ENCODE results near the gene BCL2L12. TPM values are rescaled to one million over a fixed set of nuclear protein-coding genes. Genes with fewer than 3 reads are reported as not detected.

BCL2L12 gene
- total RNA-seq, 4 donors from 2014 or later: 4.2 to 9.9 (median 6.0) TPM

DNA sequence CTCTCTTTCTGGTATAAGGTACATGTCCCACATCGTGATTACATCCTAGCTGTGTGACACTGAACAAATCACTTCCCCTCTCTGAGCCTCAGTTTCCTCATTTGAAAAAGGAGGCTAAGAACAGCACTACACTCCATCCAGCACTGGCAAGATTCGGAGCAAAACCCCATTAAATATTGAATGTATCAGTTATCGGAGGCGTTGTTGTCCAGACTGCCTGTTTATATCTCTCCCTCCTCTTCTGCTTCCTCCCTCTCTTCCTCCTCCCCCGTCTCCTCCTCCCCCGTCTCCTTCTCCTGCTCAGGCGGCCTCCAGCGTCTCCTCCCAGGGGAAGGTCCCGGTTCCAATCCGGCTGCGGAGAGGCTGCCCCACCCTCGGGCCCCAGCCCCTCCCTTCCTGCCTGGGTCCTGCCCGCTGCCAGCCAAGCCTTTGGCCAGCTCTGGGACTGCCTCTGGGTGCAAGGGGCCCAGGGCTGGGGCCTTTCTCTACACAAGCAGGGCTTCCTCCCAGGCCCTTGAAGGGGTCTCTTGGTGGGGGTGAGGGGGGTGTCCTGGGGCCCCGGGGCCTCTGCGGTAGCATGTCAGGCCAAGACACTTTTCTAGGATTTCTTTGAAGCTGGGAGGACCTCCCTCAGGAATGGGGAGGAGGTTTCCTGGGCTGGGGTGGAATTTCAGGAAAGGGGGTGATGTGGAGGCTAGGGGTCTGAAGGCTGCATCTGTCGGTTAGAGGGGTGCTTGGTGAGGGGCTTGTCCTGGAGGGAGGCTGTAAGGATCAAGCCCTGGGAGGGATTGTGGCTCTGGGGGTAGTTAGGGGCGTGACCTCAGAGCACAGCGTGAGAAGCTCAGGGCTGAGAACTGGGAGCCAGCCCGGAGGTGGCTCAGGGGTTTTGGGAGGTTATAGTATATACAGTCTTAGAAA, 27.7 kb upstream of the BCL2L12 start:
- peak; percentile 95 for DNase-seq (ENCODE audit: extremely low spot score)
- Histone ChIP-seq H3K4me3 (peak overlapping the region; percentile 69 to 97 (median 76)), H3K27me3 (no peaks in the 10 kb centered on the region), H3K9me3 (no peaks in the 10 kb centered on the region), H3K36me3 (peaks cover 4 to 27% (median 24%) of the 10 kb centered on the region in 4 donors), H3K4me1 (peaks cover 43 to 62% (median 58%) of the 10 kb centered on the region in 4 donors), H3K27ac (replicated peaks in 1 of 4) (peak overlapping the region; percentile 98 to 100 (median 98))
- 6% methylated on average over 18 of the region's 19 CpGs for WGBS
- TF ChIP-seq, protein P1, sequence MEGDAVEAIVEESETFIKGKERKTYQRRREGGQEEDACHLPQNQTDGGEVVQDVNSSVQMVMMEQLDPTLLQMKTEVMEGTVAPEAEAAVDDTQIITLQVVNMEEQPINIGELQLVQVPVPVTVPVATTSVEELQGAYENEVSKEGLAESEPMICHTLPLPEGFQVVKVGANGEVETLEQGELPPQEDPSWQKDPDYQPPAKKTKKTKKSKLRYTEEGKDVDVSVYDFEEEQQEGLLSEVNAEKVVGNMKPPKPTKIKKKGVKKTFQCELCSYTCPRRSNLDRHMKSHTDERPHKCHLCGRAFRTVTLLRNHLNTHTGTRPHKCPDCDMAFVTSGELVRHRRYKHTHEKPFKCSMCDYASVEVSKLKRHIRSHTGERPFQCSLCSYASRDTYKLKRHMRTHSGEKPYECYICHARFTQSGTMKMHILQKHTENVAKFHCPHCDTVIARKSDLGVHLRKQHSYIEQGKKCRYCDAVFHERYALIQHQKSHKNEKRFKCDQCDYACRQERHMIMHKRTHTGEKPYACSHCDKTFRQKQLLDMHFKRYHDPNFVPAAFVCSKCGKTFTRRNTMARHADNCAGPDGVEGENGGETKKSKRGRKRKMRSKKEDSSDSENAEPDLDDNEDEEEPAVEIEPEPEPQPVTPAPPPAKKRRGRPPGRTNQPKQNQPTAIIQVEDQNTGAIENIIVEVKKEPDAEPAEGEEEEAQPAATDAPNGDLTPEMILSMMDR (IDR thresholded peaks at IDR 0.05): no peak
- TF ChIP-seq EP300 (IDR thresholded peaks at IDR 0.05) (no peak), POLR2AphosphoS5 (IDR thresholded peaks at IDR 0.05) (peak; percentile 75 to 79)
- intact Hi-C loops (cut with DNase I): loop anchor here (2.0 kb wide), 1 partner anchor 45 kb away; no protein-coding TSS in a partner anchor

DNA sequence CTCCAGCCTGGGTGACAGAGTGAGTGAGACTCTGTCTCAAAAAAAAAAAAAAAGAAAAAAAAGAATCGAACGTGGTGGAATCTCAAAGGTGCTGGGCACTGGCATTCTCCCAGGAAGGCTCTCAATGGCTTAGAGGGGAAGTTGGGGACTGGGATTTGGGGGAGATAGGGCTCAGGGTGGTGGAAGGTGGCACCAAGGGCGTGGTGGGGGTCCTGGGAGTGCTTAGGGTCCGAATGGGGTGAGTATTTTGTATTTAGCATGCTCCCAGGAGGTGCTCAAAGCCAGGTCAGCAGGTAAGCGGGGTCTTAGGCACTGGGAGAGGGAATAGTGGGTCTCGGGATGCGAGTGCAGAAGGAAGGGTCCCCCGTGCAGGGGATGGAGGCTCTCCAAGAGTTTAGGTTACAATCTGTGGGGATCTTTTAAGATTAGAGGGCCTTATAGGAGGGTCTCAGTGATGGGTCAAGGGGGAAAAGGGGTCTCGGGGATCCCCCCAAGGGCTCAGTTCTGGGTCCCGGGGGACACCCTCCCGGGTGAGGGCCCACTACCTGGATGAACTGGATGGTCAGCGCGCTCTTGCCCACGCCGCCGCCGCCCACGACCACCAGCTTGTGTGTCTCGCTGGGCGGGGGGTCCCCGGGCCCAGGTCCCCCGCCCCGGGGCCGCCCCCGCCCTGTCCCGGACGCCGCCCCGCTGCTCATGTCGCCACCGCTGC, 26.2 kb upstream of the BCL2L12 start:
- H3K9me3 ChIP-seq: no peaks in the 10 kb centered on the region
- DNase-seq (ENCODE audit: extremely low spot score): no peak
- H3K27me3 ChIP-seq: no peaks in the 10 kb centered on the region
- peak; percentile 54 for TF ChIP-seq POLR2A (IDR thresholded peaks at IDR 0.05; ENCODE audit: low read depth)
- no peak for TF ChIP-seq EP300 (IDR thresholded peaks at IDR 0.05)
- H3K27ac ChIP-seq (replicated peaks in 1 of 4): peak overlapping the region; percentile 98 to 100 (median 98)
- intact Hi-C loops (cut with DNase I): loop anchor here (2.0 to 5.0 kb wide), 2 partner anchors 38 to 47 kb away; partner anchors contain the start of gene PRMT1
- peak overlapping the region; percentile 69 to 97 (median 76) for H3K4me3 ChIP-seq
- peaks cover 58 to 77% (median 73%) of the 10 kb centered on the region in 4 donors for H3K4me1 ChIP-seq
- 5% methylated on average over 12 of the region's 31 CpGs for WGBS
- H3K36me3 ChIP-seq: peaks cover 4 to 26% (median 25%) of the 10 kb centered on the region in 4 donors

DNA sequence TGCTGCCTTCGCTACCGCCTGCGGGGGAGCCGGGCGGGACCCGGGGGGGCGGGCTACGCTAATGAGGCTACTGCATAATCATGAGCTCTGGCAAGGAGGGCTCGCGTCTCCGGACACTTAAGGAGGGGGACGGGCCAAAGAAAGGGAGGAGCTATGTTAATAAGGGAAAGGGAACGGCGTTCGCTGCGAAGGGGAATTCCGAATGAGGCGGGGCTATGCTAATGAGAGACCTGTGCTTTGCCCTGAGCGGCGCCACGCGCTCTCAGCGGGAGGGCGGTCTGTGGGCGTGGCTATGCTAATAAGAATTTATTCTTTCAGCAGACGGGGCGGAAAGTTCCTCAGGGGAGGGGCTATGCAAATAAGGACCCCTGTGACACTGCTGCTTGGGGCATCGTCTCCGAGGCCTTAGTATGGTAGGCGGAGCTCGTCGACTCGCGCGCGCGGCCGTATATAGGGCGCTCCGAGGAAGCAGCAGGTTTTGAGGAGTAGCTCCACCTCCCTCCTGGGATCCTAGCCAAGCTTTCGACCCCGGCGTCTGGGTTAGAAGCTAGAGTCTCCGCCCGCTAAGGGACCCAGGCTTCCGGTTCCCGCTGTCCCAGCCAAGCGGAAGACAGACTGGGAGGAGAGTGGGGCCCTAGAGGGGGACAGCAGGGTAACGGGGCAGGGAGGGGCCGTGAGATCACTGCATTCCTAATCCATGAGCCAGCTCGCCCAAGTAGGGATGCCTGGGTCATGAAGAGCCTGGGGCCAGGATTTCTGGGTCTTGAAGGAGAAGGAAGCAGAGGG, 25.4 kb upstream of the BCL2L12 start, which contains the start of gene RRAS:
RRAS (minus strand) TSS at position 31 of the 786 bp plus-strand sequence. CDS start 45 bp downstream, outside the sequence.
- Histone ChIP-seq H3K27me3 (no peaks in the 10 kb centered on the region), H3K4me3 (peak within 1 kb of the TSS; percentile 69 to 97 (median 83)), H3K9me3 (no peaks in the 10 kb centered on the region), H3K36me3 (peaks cover 0 to 26% (median 23%) of the 10 kb centered on the region in 4 donors), H3K4me1 (peaks cover 59 to 80% (median 79%) of the 10 kb centered on the region in 4 donors), H3K27ac (replicated peaks in 1 of 4) (peak within 1 kb of the TSS; percentile 98 to 100 (median 98))
- WGBS: 0% methylated on average over 26 of the region's 51 CpGs
- intact Hi-C loops (cut with DNase I): loop anchor here (5.0 kb wide), 1 partner anchor 37 kb away; the partner anchor contains the start of gene PRMT1
- peak; percentile 100 for DNase-seq (ENCODE audit: extremely low spot score)
- peak; percentile 95 to 99 for TF ChIP-seq POLR2AphosphoS5 (IDR thresholded peaks at IDR 0.05)
- peak; percentile 53 for TF ChIP-seq EP300 (IDR thresholded peaks at IDR 0.05)
- TF ChIP-seq POLR2A (IDR thresholded peaks at IDR 0.05; ENCODE audit: low read depth): no peak

DNA sequence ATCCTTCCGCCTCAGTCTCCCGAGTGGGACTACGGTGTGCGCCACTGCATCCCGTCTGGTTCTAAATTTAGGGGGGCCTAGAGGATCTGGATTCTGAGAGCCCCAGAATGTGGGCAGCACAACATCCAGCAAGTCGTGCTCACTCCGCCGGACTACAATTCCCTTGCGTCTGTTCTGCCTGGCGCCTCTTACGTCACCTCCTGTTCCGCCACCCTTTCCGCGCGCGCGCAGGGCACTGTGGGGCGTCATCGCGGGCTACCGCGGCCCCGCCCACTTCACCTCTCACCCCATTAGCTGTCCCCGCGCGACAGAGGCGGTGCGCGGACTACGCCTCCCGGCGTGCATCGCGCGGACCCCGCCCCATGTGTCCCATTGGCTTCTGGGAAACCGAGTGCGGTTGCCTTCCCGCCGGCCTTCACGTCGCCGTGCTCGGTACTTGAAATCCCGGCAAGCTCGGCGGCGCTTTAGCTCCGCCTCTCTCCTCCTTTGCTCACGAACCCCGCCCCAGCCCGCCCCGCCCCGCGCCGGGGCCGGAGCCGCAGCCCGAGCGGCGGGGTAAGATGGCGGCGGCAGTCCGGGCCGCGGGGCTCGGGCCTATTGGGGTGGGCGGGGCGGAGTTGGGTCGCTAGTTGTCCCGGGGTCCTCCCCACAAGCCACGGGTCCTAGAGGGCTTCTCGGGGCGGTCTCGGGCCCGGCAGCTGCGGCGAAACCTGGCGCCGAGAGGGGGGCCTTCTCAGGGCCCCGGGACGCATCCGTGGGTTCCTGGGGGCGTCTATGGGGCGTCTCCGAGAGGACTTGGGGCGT, 23.8 kb upstream of the BCL2L12 start, which contains the start of gene SCAF1:
SCAF1 (plus strand) TSS at position 522 of the 804 bp plus-strand sequence. CDS start 2,818 bp downstream, outside the sequence.
- Histone ChIP-seq H3K27ac (replicated peaks in 1 of 4) (peak within 1 kb of the TSS; percentile 98 to 100 (median 98)), H3K9me3 (no peaks in the 10 kb centered on the region), H3K36me3 (peaks cover 7 to 26% (median 23%) of the 10 kb centered on the region in 4 donors), H3K4me3 (peak within 1 kb of the TSS; percentile 69 to 97 (median 83)), H3K27me3 (no peaks in the 10 kb centered on the region), H3K4me1 (peaks cover 46 to 73% (median 69%) of the 10 kb centered on the region in 4 donors)
- intact Hi-C loops (cut with DNase I): loop anchor here (2.0 to 5.0 kb wide), 2 partner anchors 23 to 35 kb away; partner anchors contain the start of genes BCL2L12, IRF3 and PRMT1
- WGBS: 2% methylated on average over 36 of the region's 87 CpGs
- peak; percentile 100 for DNase-seq (ENCODE audit: extremely low spot score)
- TF ChIP-seq POLR2A (IDR thresholded peaks at IDR 0.05; ENCODE audit: low read depth): peak; percentile 94
- peak; percentile 100 for TF ChIP-seq POLR2AphosphoS5 (IDR thresholded peaks at IDR 0.05)
- TF ChIP-seq EP300 (IDR thresholded peaks at IDR 0.05): peak; percentile 52
- TF ChIP-seq, protein P1 (IDR thresholded peaks at IDR 0.05): peak in 1 of 3 experiments; percentile 20
